NCI-H2029 (cell line): ENCODE measurements around the gene KRTAP12-4.
"Not testable (repeated sequence)": the region's sequence is repeated elsewhere in the genome, so short reads cannot be mapped to it uniquely, and the experiment has no call there.

Source experiments
- DNase-seq: peaks from one replicate; lab custom pipeline; 2025; lab: John Stamatoyannopoulos, UW

KRTAP12-4 gene

DNA sequence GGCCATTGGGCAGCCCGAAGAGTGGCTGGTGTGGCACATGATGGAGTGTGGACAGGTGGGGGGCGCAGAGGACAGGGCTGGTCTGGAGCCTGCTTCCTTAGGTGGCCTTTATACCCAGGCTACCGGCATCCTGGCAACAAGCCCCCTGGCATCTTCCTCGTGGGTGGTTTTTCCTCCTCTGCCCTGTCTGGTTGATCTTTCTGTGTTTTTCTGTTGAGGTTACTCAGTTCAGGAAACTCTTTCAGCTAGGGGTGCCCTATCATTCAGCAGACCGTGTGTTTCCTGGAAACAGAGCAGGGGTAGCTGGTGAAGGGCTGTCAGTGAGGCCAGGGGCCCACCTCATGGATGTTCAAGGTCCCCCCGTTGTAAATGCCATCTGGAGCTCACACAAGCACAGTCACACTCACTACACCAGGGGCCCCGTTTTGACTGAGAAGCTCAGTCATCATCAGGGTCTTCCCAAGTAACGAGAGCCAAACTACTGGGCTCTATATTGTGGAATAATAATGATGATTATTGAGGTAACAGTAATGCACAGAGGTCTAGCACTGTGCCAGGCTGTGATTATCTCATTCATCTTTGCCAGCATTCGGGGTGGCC is at the start of gene KRTAP12-4:
Gene KRTAP12-4, minus strand, starts transcription at position 84 of the 600 bp plus-strand sequence. Its CDS starts 45 bp downstream, at position 39.
- DNase-seq = no peak

DNA sequence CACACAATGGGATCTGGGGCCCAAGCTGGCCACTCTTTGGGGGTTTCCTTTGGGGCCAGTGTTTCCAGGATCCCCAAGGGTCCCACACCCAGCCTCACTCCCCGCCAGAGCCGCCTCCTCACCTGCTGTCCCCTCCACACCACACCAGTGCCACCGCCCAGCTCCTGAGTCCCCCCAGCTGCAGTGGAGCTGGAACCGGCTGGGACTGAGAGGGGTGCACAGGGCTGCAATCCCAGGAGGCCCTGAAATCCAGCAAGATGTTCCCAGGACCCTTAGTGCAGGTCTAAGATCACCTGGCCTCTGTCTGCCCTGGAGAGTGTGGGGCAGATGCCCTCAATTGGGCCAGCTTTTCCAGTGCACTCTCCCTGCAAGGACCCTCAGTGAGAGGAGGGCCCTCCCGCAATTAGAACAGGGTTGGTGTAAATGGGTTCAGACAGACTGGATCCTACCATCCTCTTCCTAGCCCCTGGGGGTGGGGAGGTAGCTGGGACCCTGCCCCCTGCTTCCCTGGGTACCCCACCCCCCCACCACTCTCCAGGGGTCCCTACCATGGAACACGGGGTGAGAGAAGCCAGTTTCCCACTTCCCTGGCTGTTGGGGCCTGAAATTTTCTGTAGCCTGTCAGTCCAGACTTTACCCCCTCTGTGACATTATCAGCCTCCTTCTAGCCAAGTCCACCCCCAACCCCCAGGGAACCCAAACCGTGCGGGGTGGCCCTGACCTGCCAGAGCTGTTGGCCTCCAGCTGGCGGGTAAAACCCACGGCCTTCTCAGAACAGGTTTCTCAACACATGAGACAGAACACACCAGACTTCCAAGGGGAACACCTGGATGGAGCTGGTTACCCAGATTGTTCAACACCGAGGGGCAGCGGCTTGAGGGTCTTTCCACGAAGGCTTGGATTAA is 49.5 kb upstream of the KRTAP12-4 start:
- DNase-seq = no peak

GRCh38 chr21:44702973-44703730 is 48.7 kb upstream of the KRTAP12-4 start:
- DNase-seq = peak; percentile 39

GRCh38 chr21:44702111-44702972 is 47.9 kb upstream of the KRTAP12-4 start:
- DNase-seq = no peak

- no peak for DNase-seq
These were observed 47.1 kb upstream of the KRTAP12-4 start for GRCh38 chr21:44701541-44701940.

- DNase-seq = no peak
These were observed 46.6 kb upstream of the KRTAP12-4 start for GRCh38 chr21:44701023-44701400.

- DNase-seq = no peak
These were observed 45.9 kb upstream of the KRTAP12-4 start for GRCh38 chr21:44700101-44701022.

DNA sequence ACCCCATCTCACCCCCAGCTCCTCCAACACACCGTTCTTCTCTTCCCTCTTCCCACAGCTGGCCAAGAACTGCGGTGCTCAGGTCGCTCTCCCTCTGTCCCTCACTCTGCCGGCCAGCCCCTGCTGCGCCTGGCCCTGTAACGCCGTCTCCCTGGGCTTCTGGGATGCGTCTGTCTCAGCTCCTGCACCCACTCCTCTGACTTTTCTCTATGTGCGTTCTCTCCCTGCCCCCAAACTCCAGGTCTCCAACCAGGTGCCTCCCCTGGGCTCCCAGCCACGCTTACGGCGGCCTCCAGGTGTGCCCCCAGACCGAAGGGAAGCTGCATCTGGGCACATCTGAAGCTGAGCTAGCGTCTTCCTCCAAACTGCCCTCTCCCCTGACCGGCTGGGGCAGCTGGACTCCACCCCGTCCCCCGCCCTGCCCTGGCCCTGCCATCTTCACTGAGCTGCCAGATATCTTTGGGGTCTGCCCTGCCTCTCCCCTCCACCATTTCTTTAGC is 45.1 kb upstream of the KRTAP12-4 start:
- no peak for DNase-seq

- no peak for DNase-seq
These were observed 43.6 kb upstream of the KRTAP12-4 start for GRCh38 chr21:44697811-44698734.

DNA sequence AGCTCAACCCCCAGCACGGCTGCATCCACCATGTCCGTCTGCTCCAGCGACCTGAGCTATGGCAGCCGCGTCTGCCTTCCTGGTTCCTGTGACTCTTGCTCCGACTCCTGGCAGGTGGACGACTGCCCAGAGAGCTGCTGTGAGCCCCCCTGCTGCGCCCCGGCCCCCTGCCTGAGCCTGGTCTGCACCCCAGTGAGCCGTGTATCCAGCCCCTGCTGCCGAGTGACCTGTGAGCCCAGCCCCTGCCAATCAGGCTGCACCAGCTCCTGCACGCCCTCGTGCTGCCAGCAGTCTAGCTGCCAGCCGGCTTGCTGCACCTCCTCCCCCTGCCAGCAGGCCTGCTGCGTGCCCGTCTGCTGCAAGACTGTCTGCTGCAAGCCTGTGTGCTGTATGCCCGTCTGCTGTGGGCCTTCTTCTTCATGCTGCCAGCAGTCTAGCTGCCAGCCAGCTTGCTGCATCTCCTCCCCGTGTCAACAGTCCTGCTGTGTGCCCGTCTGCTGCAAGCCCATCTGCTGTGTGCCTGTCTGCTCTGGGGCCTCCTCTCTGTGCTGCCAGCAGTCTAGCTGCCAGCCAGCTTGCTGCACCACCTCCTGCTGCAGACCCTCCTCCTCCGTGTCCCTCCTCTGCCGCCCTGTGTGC is 42.8 kb upstream of the KRTAP12-4 start, which contains the start of gene KRTAP10-12:
Gene KRTAP10-12, plus strand, starts transcription at position 1 of the 639 bp plus-strand sequence. Its CDS starts 30 bp downstream, at position 31.
- DNase-seq = not testable (repeated sequence)

DNA sequence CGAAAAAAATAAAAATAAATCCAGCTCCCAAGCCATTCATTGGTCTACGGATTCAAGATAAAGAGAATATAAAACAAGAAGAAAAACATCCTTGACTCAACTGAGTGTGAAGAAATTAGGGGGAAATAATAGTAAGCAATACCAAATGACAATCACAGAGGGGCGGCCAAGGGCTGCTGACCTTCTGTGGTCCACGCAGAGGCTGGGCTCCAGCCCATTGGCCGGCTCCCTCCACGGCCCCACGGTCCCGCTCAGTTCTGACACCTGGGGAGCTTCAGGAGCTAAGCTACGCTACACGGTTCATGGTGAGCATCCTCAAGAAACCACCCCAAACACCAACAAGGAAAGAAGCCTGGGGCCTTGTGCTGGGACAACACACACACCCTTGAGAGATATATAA is 42.1 kb upstream of the KRTAP12-4 start:
- DNase-seq = no peak

DNA sequence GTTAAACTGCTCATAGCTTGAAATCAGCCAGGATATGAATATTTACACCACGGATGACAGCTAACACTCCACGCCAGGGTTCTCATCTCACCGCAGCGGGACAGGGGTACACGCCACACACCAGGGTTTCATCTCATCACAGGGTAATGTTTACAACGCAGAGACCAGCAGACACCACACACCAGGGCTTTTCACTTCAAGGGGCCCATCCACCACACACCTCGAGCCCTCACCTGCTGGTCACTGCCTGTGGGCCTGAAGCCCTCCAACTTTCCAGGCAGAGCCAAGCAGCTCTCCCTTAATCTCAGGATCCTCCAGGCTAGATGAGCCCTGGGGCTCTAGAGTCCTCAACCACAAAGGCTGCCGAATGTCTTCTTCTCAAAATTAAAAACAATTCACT is 41.2 kb upstream of the KRTAP12-4 start:
- no peak for DNase-seq

DNA sequence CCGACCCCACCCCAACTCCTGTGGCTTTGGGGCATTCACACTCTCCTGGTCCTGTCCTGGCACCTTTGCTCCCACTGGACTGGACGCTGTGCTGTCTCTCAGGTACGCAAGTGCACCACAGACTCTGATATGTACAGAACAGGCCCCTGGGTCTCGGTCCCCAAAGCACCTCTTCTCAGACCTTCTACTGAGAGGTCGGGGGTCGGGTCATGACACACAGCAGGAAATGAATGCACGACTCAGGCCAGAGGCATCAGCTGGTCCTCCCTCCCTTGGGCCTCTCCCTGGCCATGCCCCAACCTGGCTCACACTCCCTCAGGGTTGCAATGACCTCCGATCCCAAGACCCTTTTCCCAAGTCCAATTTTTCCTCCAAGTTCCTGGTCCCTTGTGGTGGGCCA is 40.7 kb upstream of the KRTAP12-4 start:
- no peak for DNase-seq

- no peak for DNase-seq
These were observed 40.3 kb upstream of the KRTAP12-4 start for GRCh38 chr21:44694776-44695175.

GRCh38 chr21:44692798-44693512 is 38.5 kb upstream of the KRTAP12-4 start:
- no peak for DNase-seq

GRCh38 chr21:44691686-44692085 is 37.2 kb upstream of the KRTAP12-4 start:
- no peak for DNase-seq

- not testable (repeated sequence) for DNase-seq
These were observed 35.3 kb upstream of the KRTAP12-4 start for GRCh38 chr21:44689740-44690139.

- no peak for DNase-seq
These were observed 33.2 kb upstream of the KRTAP12-4 start for GRCh38 chr21:44687671-44688070.
